K562 (cell line): ENCODE measurements around the gene SEMA3F. TPM values are rescaled to one million over a fixed set of nuclear protein-coding genes. Genes with fewer than 3 reads are reported as not detected.

Source experiments
- ATAC-seq: fragments of 200-7000 bp; cut with Tn5 transposase; 3 replicates; pipeline ENCODE4 v1.9.1; 2020; ENCODE audit warnings: moderate library complexity
- BruUV-seq: library from RNA; stranded (reverse); fragments of 400-500 nt; replicated peaks from 2 replicates; lab custom pipeline; 2021; lab: Mats Ljungman, UMichigan
- CTCF ChIA-PET: fragments of 300-600 bp; formaldehyde crosslinking; extraction: SDS; loops from one replicate; lab custom pipeline; 2021; ENCODE audit warnings: low intra/inter-chr PET ratio; lab: Yijun Ruan, JAX
- POLR2A ChIA-PET: fragments of 300-600, 350-650 bp; sonication (Branson Sonifier 250); formaldehyde crosslinking; extraction: SDS; loops from one replicate; lab custom pipeline; 2021; ENCODE audit warnings: antibody characterized with exemption, inconsistent platforms; lab: Yijun Ruan, JAX
- DNase-seq, 4 experiments: peaks; one replicate each; pipeline versions ENCODE4 v3.0.0 to v3.0.0-alpha.2; 2011 to 2018; ENCODE audit warnings: low spot score in 3 of 4, mixed read lengths in 3 of 4; ENCODE audit errors: extremely low read depth in 1 of 4
- FAIRE-seq: peaks from 2 replicates; lab custom pipeline; 2011; peaks lifted over from hg19 to GRCh38; lab: Jason Lieb, UNC
- H2AFZ ChIP-seq: 2 replicates; pipeline ENCODE4 v1.6.0; 2011; ENCODE audit warnings: low read depth, low read length, control low read depth, inconsistent platforms
- H3K27ac ChIP-seq: fragments of 200-600 bp; 3 replicates; pipeline ENCODE4 v1.8.0; 2011; ENCODE audit warnings: low read depth, mild to moderate bottlenecking, control low read depth, inconsistent platforms, low read length, moderate library complexity, mixed read lengths; ENCODE audit errors: extremely low read depth
- H3K27me3 ChIP-seq, 2 experiments: fragments of 300-600 bp in 1 of 2; 2 replicates in 1 of 2; 3 replicates in 1 of 2; pipeline versions ENCODE4 v1.6.0 to v1.8.0; 2011; ENCODE audit warnings: inconsistent platforms in 2 of 2, low read length in 2 of 2, mild to moderate bottlenecking in 1 of 2, mixed read lengths in 1 of 2, moderate library complexity in 1 of 2; ENCODE audit not compliant: control insufficient read depth in 2 of 2, insufficient read depth in 2 of 2
- H3K36me3 ChIP-seq: fragments of 300-600 bp; 3 replicates; pipeline ENCODE4 v1.8.0; 2011; ENCODE audit warnings: mild to moderate bottlenecking, low read length, inconsistent platforms; ENCODE audit not compliant: control insufficient read depth, insufficient read depth
- H3K4me1 ChIP-seq, 2 experiments: fragments of 200-600 bp in 1 of 2; replicated peaks in 1 of 2; 2 replicates in 1 of 2; 3 replicates in 1 of 2; pipeline versions ENCODE4 v1.5.1 to v1.8.0; 2011; ENCODE audit warnings: inconsistent platforms in 2 of 2, low read length in 2 of 2, mild to moderate bottlenecking in 1 of 2, mixed read lengths in 1 of 2, moderate library complexity in 1 of 2; ENCODE audit not compliant: control insufficient read depth in 2 of 2, insufficient read depth in 2 of 2
- H3K4me2 ChIP-seq: 2 replicates; pipeline ENCODE4 v1.6.1; 2011; ENCODE audit warnings: low read length, control low read depth, inconsistent platforms, mixed read lengths; ENCODE audit not compliant: insufficient read depth
- H3K4me3 ChIP-seq: fragments of 200-600 bp; sonication (generic), shearing (Covaris generic); 2 replicates; pipeline ENCODE4 v1.5.1; 2016; ENCODE audit warnings: control low read depth, inconsistent platforms
- H3K79me2 ChIP-seq: fragments of 200-600 bp; 3 replicates; pipeline ENCODE4 v1.8.0; 2011; ENCODE audit warnings: low read length, inconsistent platforms; ENCODE audit not compliant: control insufficient read depth, insufficient read depth
- H3K9ac ChIP-seq, 2 experiments: 2 replicates each; pipeline versions ENCODE4 v1.6.0 to v1.6.1; 2011; ENCODE audit warnings: low read depth in 2 of 2, low read length in 2 of 2, control low read depth in 1 of 2, inconsistent platforms in 1 of 2, mild to moderate bottlenecking in 1 of 2, mixed read lengths in 1 of 2; ENCODE audit not compliant: insufficient read depth in 1 of 2
- H3K9me1 ChIP-seq: one replicate; pipeline ENCODE4 v1.6.0; 2011; ENCODE audit warnings: inconsistent platforms, mild to moderate bottlenecking, low read length, moderate library complexity; ENCODE audit not compliant: control insufficient read depth, insufficient read depth
- H3K9me3 ChIP-seq: replicated peaks from 2 replicates; pipeline ENCODE4 v1.5.1; 2011; ENCODE audit warnings: low read depth, low read length, inconsistent platforms; ENCODE audit not compliant: control insufficient read depth, insufficient read depth
- H4K20me1 ChIP-seq: replicated peaks from 2 replicates; pipeline ENCODE4 v1.6.1; 2011; ENCODE audit warnings: low read length, inconsistent platforms, mixed read lengths; ENCODE audit not compliant: control insufficient read depth, insufficient read depth
- CSDE1 ChIP-seq, 2 experiments: fragments of 450-650 bp; IDR thresholded peaks; 2 replicates each; pipeline ENCODE4 v1.6.1; 2016; ENCODE audit warnings: mild to moderate bottlenecking in 1 of 2
- HDAC6 ChIP-seq: IDR thresholded peaks from 2 replicates; pipeline ENCODE4 v1.6.1; 2012; ENCODE audit warnings: low read depth, mild to moderate bottlenecking, control low read depth, inconsistent platforms, low read length, moderate library complexity
- HEY1 ChIP-seq: fragments of 250-450 bp; sonication (Bioruptor Pico); IDR thresholded peaks from 2 replicates; pipeline ENCODE4 v1.5.0; 2020; ENCODE audit warnings: mild to moderate bottlenecking, moderate library complexity, borderline replicate concordance
- IRF2 ChIP-seq: sonication (generic); formaldehyde crosslinking; IDR thresholded peaks from 2 replicates; pipeline ENCODE4 v1.8.1; 2022; ENCODE audit warnings: mild to moderate bottlenecking, missing genetic modification reagents
- MAFK ChIP-seq: IDR thresholded peaks from 2 replicates; pipeline ENCODE4 v1.6.1; 2011; ENCODE audit warnings: low read length, improper control_type of control experiment
- NR2C1 ChIP-seq, 2 experiments: fragments of 450-650 bp; IDR thresholded peaks; 2 replicates each; pipeline ENCODE4 v1.6.1; 2017; ENCODE audit warnings: mild to moderate bottlenecking in 2 of 2, antibody characterized with exemption in 1 of 2, inconsistent platforms in 1 of 2, missing compliant biosample characterization in 1 of 2, missing genetic modification characterization in 1 of 2
- TRIM24 ChIP-seq, 2 experiments: fragments of 450-650 bp; IDR thresholded peaks; 2 replicates each; pipeline ENCODE4 v1.6.1; 2016
- TSC22D4 ChIP-seq: fragments of 450-650 bp; IDR thresholded peaks from 2 replicates; pipeline ENCODE4 v1.6.1; 2016; ENCODE audit warnings: missing genetic modification characterization, missing biosample characterization, control low read depth
- XRCC5 ChIP-seq: fragments of 200-400 bp; formaldehyde crosslinking; IDR thresholded peaks from 2 replicates; pipeline ENCODE4 v1.6.1; 2017; ENCODE audit warnings: low read depth, mild to moderate bottlenecking, low read length
- WGBS: fragments of 100-300 bp; shearing (Covaris generic); methylation state at CpG from one replicate; pipeline ENCODE4 v1.1.6; 2016; ENCODE audit warnings: low coverage, mixed read lengths; ENCODE audit not compliant: insufficient coverage; ENCODE audit errors: missing lambda C conversion rate; 5-methylcytosine and 5-hydroxymethylcytosine counted together
- in situ Hi-C: fragments of 300-500 bp; cut with MboI; formaldehyde crosslinking; loops from 4 replicates; pipeline ENCODE4 v1.15.0; 2018; ENCODE audit warnings: inconsistent platforms, mixed read lengths
- intact Hi-C: fragments of 100-400 bp; cut with micrococcal nuclease; formaldehyde crosslinking; loops from 2 replicates; pipeline ENCODE4 v1.14.2; 2022
- polyA plus RNA-seq, 8 experiments: library from polyadenylated mRNA; depleted of rRNA in 4 of 8; stranded (reverse) in 5 of 8; unstranded in 3 of 8; fragments of >200 nt; fragmentation: Nextera tagmentation in 2 of 8; fragmentation: Illumina TruSeq in 1 of 8; extraction: Ambion mirVana in 2 of 8; extraction: Trizol in 1 of 8; gene quantifications; 2 replicates each; pipeline versions ENCODE4 v1.2.1 to v1.2.3, GENCODE V29; 2011 to 2014; ENCODE audit warnings: inconsistent platforms in 1 of 8, missing spikeins in 1 of 8
- total RNA-seq, 7 experiments: library from RNA; depleted of rRNA in 6 of 7; stranded (reverse); fragments of >200 nt in 6 of 7; fragmentation: Illumina TruSeq in 2 of 7; extraction: Trizol in 2 of 7; gene quantifications; 2 replicates each; pipeline versions ENCODE4 v1.2.1 to v1.2.3, GENCODE V29; 2011 to 2021; ENCODE audit warnings: low replicate concordance in 1 of 7
- TF ChIP-seq, protein P1 (sequence below): fragments of 250-450 bp; sonication (Bioruptor Pico); IDR thresholded peaks from 2 replicates; pipeline ENCODE4 v1.9.0; 2021; ENCODE audit warnings: mild to moderate bottlenecking
- TF ChIP-seq, protein P2 (sequence below): fragments of 250-450 bp; sonication (Bioruptor Pico); IDR thresholded peaks from 2 replicates; pipeline ENCODE4 v1.4.0; 2020; ENCODE audit warnings: mild to moderate bottlenecking, moderate library complexity, borderline replicate concordance

The SEMA3F gene
- total and polyA plus RNA-seq, 9 of the 15 experiments (the other 6 are each of a cell fraction or from before 2014, with no cell fraction given): 0.58 to 3.0 (median 2.0) TPM; not detected in 2

DNA sequence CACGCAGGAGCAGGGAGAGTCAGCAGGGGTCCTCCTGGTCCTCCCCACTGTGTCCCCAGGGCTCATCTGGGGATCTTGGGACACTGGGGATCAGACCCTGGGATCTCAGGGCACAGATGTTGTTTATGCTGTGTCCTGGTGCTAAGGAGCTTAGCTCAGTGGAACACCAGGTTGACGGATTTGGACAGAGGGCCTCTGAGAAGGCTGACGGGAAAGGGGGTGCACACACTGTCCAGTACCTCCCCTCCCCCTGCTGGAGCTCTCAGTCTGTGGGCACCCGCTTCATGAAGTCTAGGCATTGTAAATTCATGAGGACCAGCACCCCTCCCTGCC lies 21.9 kb upstream of the SEMA3F start:
- Histone ChIP-seq H3K27me3 (peaks cover 0 to 13% of the 10 kb centered on the region in 2 experiments; a peak in 2 of 5 replicates), H3K36me3 (no peaks in the 10 kb centered on the region), H3K79me2 (no peaks in the 10 kb centered on the region), H3K4me2 (no peak overlapping the region), H3K4me1 (no peaks in the 10 kb centered on the region; a peak in 1 of 5 replicates), H3K4me3 (no peak overlapping the region), H2AFZ (no peak overlapping the region), H3K9me1 (no peaks in the 10 kb centered on the region), H3K27ac (no peak overlapping the region), H3K9me3 (no peaks in the 10 kb centered on the region), H3K9ac (no peak overlapping the region), H4K20me1 (no peaks in the 10 kb centered on the region)
- TF ChIP-seq CSDE1 (IDR thresholded peaks at IDR 0.05) (no peak), MAFK (no peak), HEY1 (CRISPR knock-in tag) (no peak), NR2C1 (IDR thresholded peaks at IDR 0.05) (no peak), NR2C1 (tag; IDR thresholded peaks at IDR 0.05) (no peak), XRCC5 (no peak), TRIM24 (IDR thresholded peaks at IDR 0.05) (no peak), TSC22D4 (tag) (no peak), HDAC6 (no peak), IRF2 (CRISPR knock-in tag) (no peak)
- TF ChIP-seq, protein P1, sequence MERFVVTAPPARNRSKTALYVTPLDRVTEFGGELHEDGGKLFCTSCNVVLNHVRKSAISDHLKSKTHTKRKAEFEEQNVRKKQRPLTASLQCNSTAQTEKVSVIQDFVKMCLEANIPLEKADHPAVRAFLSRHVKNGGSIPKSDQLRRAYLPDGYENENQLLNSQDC (CRISPR knock-in tag): no peak
- TF ChIP-seq, protein P2, sequence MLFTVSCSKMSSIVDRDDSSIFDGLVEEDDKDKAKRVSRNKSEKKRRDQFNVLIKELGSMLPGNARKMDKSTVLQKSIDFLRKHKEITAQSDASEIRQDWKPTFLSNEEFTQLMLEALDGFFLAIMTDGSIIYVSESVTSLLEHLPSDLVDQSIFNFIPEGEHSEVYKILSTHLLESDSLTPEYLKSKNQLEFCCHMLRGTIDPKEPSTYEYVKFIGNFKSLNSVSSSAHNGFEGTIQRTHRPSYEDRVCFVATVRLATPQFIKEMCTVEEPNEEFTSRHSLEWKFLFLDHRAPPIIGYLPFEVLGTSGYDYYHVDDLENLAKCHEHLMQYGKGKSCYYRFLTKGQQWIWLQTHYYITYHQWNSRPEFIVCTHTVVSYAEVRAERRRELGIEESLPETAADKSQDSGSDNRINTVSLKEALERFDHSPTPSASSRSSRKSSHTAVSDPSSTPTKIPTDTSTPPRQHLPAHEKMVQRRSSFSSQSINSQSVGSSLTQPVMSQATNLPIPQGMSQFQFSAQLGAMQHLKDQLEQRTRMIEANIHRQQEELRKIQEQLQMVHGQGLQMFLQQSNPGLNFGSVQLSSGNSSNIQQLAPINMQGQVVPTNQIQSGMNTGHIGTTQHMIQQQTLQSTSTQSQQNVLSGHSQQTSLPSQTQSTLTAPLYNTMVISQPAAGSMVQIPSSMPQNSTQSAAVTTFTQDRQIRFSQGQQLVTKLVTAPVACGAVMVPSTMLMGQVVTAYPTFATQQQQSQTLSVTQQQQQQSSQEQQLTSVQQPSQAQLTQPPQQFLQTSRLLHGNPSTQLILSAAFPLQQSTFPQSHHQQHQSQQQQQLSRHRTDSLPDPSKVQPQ: no peak
- DNase-seq (no peak), ATAC-seq (no peak), FAIRE-seq (no peak)
- no TSS peak for BruUV-seq
- 4% methylated on average over 3 of the region's 4 CpGs for WGBS
- in situ Hi-C loops (no loop called here), intact Hi-C loops (no loop called here)
- POLR2A ChIA-PET: interaction anchor here (1.6 to 1.7 kb wide), 2 partner anchors 10 kb away, joined by 4 to 10 read pairs; no protein-coding TSS in a partner anchor
- CTCF ChIA-PET: no interaction called here
